Adrenal gland (tissue), 12 donors: Measurements from ENCODE around the gene SCYL3. TPM values are rescaled to one million over a fixed set of nuclear protein-coding genes. Genes with fewer than 3 reads are reported as not detected.
"Not testable (repeated sequence)": the region's sequence is repeated elsewhere in the genome, so short reads cannot be mapped to it uniquely, and the experiment has no call there.

Source experiments
- DNase-seq, 7 donors: peaks; one replicate each; pipeline ENCODE4 v3.0.0-alpha.2; 2019 to 2020
- H3K27ac ChIP-seq, 5 donors: fragments of 200-600 bp; sonication (generic) in 4 of 5; 1 replicate in 3 of 5; 2 replicates in 2 of 5; pipeline versions ENCODE4 v1.5.1 to v1.8.0; 2016 to 2020; ENCODE audit warnings: mild to moderate bottlenecking in 1 of 5
- H3K27me3 ChIP-seq: fragments of 200-600 bp; 2 replicates; pipeline ENCODE4 v1.8.0; 2021
- H3K36me3 ChIP-seq, 2 donors: fragments of 200-600 bp; replicated peaks in 1 of 2; 1 replicate in 1 of 2; 2 replicates in 1 of 2; pipeline versions ENCODE4 v1.5.1 to v1.8.0; 2018 to 2022
- H3K4me1 ChIP-seq, 2 donors: fragments of 200-600 bp; replicated peaks in 1 of 2; 1 replicate in 1 of 2; 2 replicates in 1 of 2; pipeline versions ENCODE4 v1.5.1 to v1.8.0; 2018 to 2021
- H3K4me3 ChIP-seq, 4 donors: fragments of 200-600 bp; sonication (generic) in 3 of 4; one replicate each; pipeline ENCODE4 v1.5.1; 2016 to 2018
- H3K9me3 ChIP-seq, 3 donors: fragments of 200-600 bp; sonication (generic) in 1 of 3; replicated peaks in 1 of 3; 1 replicate in 2 of 3; 2 replicates in 1 of 3; pipeline versions ENCODE4 v1.5.1 to v1.8.0; 2016 to 2021
- CTCF ChIP-seq, 6 experiments: fragments of 450-650 bp in 4 of 6; fragments of 200-600 bp in 2 of 6; sonication (generic) in 1 of 6; IDR thresholded peaks; 1 replicate in 5 of 6; 2 replicates in 1 of 6; pipeline versions ENCODE4 v1.5.1 to v1.8.0; 2016 to 2021; ENCODE audit warnings: antibody characterized with exemption in 6 of 6, mild to moderate bottlenecking in 2 of 6, moderate library complexity in 1 of 6
- POLR2A ChIP-seq, 2 donors: fragments of 450-650 bp; IDR thresholded peaks; one replicate each; pipeline ENCODE4 v1.6.1; 2017; ENCODE audit warnings: antibody characterized with exemption in 2 of 2, mild to moderate bottlenecking in 2 of 2, moderate library complexity in 1 of 2
- WGBS, 4 donors: extraction: QIAGEN DNeasy Blood & Tissue Kit in 2 of 4; methylation state at CpG; one replicate each; pipeline versions ENCODE4 v1.1.5 to v1.1.7; 2013 to 2017; 5-methylcytosine and 5-hydroxymethylcytosine counted together
- intact Hi-C, 2 donors: fragments of 100-400 bp; cut with DNase I; formaldehyde crosslinking; loops; one replicate each; pipeline versions ENCODE4 v1.14.1 to v1.15.0; 2022 to 2023
- polyA plus RNA-seq, 3 donors: library from polyadenylated mRNA; stranded (reverse); fragments of 200-250 nt in 2 of 3; fragments of 350-450 nt in 1 of 3; fragmentation: Illumina TruSeq in 1 of 3; extraction: RNeasy Lipid Tissue Mini Kit (QIAGEN cat#74804) in 1 of 3; gene quantifications; one replicate each; pipeline ENCODE4 v1.2.3, GENCODE V29; 2013 to 2014
- total RNA-seq, 9 donors: library from RNA; depleted of rRNA in 4 of 9; stranded (reverse); fragments of >200 nt in 4 of 9; fragments of 120-200 nt in 1 of 9; fragmentation: NEBNext Ultra II Directional in 1 of 9; extraction: Animal tissue kit (Norgen Biotek cat#: 25700) in 1 of 9; gene quantifications; one replicate each; pipeline versions ENCODE4 v1.1.0 to v1.2.4, GENCODE V29; 2013 to 2023
- donor health status: healthy with polysubstance abuse.
- donor health status: Bipolar disorder and iron deficiency.
- donor health status: DM: yes; HTN: yes; CAD: no.
- donor health status: DM: no; HTN: no; CAD: no.
- donor health status: DM: no; HTN: no; CAD: no.
- donor health status: DM: yes; HTN: yes; CAD: no.

The SCYL3 gene
- total and polyA plus RNA-seq, 12 donors, result 3.4 to 15.0 (median 10.1) TPM

DNA sequence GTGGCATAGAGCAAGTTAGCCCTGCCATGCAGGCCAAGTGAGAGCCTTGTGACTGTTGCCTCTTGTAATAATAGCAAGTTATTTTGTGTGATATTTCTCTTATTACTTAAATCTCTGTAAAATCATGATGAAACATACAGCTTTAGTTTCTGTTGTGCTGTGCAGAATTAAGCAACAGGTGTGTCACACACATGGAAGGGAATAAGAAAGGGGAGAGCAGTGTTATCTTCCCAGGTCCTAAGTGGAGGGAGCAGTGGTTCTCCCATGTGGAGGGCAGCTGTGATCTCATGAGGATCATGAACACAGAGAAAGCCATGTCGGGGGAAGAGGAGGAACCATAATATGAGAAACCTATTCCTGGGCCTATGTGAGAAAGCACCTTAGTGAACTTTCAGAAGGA, 25.2 kb upstream of the SCYL3 start:
- 75 to 83% (median 80%) methylated on average over 1 of the region's 1 CpG for WGBS, 4 donors
- intact Hi-C loops, result no loop called here
- Histone ChIP-seq H3K4me1 (peaks cover 0 to 9% of the 10 kb centered on the region in 2 donors), H3K36me3 (no peaks in the 10 kb centered on the region), H3K27me3 (no peaks in the 10 kb centered on the region), H3K4me3 (no peak overlapping the region), H3K9me3 (no peaks in the 10 kb centered on the region), H3K27ac (no peak overlapping the region)
- TF ChIP-seq CTCF (IDR thresholded peaks at IDR 0.05) (no peak), POLR2A (IDR thresholded peaks at IDR 0.05) (no peak)
- DNase-seq, result no peak

GRCh38 chr1:169918220-169918619, 24.5 kb upstream of the SCYL3 start:
- H3K27me3 ChIP-seq, H3K4me1 ChIP-seq, H3K36me3 ChIP-seq, intact Hi-C loops, H3K4me3 ChIP-seq, DNase-seq, H3K27ac ChIP-seq, H3K9me3 ChIP-seq: not testable (repeated sequence)
- WGBS, 4 donors, result 91 to 98% (median 97%) methylated on average over 9 of the region's 9 CpGs

DNA sequence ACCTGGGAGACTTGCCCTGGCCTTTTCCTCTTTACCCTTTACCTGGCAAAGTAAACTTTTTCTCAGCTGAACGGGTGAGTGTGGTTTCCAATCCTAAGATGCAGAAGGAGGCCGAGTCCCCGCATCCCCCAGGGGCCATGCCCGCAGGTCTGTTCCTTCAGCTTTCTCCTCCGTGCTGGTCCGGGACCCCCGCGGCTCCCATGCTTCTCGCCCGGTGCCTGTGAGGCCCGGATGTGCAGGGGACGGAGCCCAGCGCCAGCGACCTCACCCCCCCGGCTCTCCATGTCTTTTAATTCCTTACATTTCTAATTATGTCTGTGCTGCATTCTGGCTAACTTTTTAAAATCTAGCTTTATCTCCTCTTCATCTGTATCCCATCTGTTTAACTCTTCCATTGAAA, 21.5 kb upstream of the SCYL3 start:
- peaks cover 0 to 9% of the 10 kb centered on the region in 2 donors for H3K4me1 ChIP-seq
- 50 to 77% (median 60%) methylated on average over 15 of the region's 15 CpGs for WGBS, 4 donors

DNA sequence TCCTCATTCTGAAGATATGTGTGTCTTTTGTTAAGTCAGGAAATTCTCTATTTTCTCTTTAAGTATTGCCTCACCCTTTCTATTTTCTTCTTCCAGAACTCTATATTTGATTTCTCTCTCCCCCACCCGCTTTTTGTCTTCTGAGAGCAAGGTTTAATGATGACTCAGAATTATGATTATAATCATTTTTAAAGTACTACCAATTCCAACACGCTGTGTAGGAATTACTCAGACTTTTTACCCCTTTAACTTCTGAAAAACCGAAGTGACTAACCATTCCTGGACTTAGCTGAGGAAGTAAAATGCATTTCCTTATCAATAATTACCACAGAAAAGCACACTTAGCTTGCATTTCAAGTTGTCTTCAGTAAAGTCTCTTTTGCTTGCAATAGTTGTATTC, 20.8 kb upstream of the SCYL3 start:
- DNase-seq, result no peak
- Histone ChIP-seq H3K4me1 (peaks cover 0 to 9% of the 10 kb centered on the region in 2 donors), H3K4me3 (no peak overlapping the region), H3K36me3 (no peaks in the 10 kb centered on the region), H3K27me3 (no peaks in the 10 kb centered on the region), H3K9me3 (no peaks in the 10 kb centered on the region), H3K27ac (no peak overlapping the region)
- intact Hi-C loops, result no loop called here
- no peak for TF ChIP-seq POLR2A (IDR thresholded peaks at IDR 0.05)
- no peak for TF ChIP-seq CTCF (IDR thresholded peaks at IDR 0.05)
- WGBS, 4 donors, result 26 to 39% (median 30%) methylated on average over 3 of the region's 3 CpGs

More for the DNA sequence above, 21.5 kb upstream of the SCYL3 start:
- Histone ChIP-seq H3K36me3 (no peaks in the 10 kb centered on the region), H3K4me3 (no peak overlapping the region), H3K27me3 (no peaks in the 10 kb centered on the region), H3K9me3 (no peaks in the 10 kb centered on the region), H3K27ac (no peak overlapping the region)
- DNase-seq, result no peak
- intact Hi-C loops, result no loop called here
- TF ChIP-seq POLR2A (IDR thresholded peaks at IDR 0.05) (no peak), CTCF (IDR thresholded peaks at IDR 0.05) (no peak)

- no peaks in the 10 kb centered on the region for H3K36me3 ChIP-seq
- no peaks in the 10 kb centered on the region for H3K9me3 ChIP-seq
- no peak overlapping the region for H3K27ac ChIP-seq
- intact Hi-C loops, result no loop called here
- no peaks in the 10 kb centered on the region for H3K27me3 ChIP-seq
- no peak overlapping the region for H3K4me3 ChIP-seq
- WGBS, 4 donors, result 87 to 95% (median 91%) methylated on average over 16 of the region's 16 CpGs
- peaks cover 0 to 4% of the 10 kb centered on the region in 2 donors for H3K4me1 ChIP-seq
- TF ChIP-seq CTCF (IDR thresholded peaks at IDR 0.05), result no peak
- no peak for DNase-seq
Measured at GRCh38 chr1:169909499-169909898, 15.8 kb upstream of the SCYL3 start.
